HepG2 (cell line): ENCODE results near the gene BEST2. TPM values are rescaled to one million over a fixed set of nuclear protein-coding genes. Genes with fewer than 3 reads are reported as not detected.

Experiments
- EP300 ChIP-seq, 3 experiments: sonication (generic) in 1 of 3; formaldehyde crosslinking in 1 of 3; IDR thresholded peaks; 2 replicates each; pipeline versions ENCODE4 v1.5.1 to v1.6.1; 2011 to 2020; ENCODE audit warnings: low read depth in 2 of 3, low read length in 2 of 3, borderline replicate concordance in 1 of 3, improper control_type of control experiment in 1 of 3, mild to moderate bottlenecking in 1 of 3, missing genetic modification reagents in 1 of 3, moderate library complexity in 1 of 3
- FOXM1 ChIP-seq: sonication (generic); formaldehyde crosslinking; IDR thresholded peaks from 2 replicates; pipeline ENCODE4 v1.5.0; 2020; ENCODE audit warnings: missing genetic modification reagents
- HMG20A ChIP-seq: IDR thresholded peaks from 2 replicates; pipeline ENCODE4 v1.6.1; 2016; ENCODE audit warnings: borderline replicate concordance
- HMGA1 ChIP-seq: sonication (generic); formaldehyde crosslinking; conservative IDR thresholded peaks from 2 replicates; pipeline ENCODE4 v1.4.0; 2020; ENCODE audit warnings: missing genetic modification reagents
- KDM3A ChIP-seq: IDR thresholded peaks from 2 replicates; pipeline ENCODE4 v1.6.1; 2018; ENCODE audit warnings: low read depth, missing compliant biosample characterization
- MBNL3 ChIP-seq: fragments of 250-450 bp; sonication (Bioruptor Pico); conservative IDR thresholded peaks from 2 replicates; pipeline ENCODE4 v1.8.0; 2022; ENCODE audit warnings: mild to moderate bottlenecking, inconsistent platforms
- NR2F6 ChIP-seq, 2 experiments: IDR thresholded peaks; 2 replicates each; pipeline ENCODE4 v1.6.1; 2016; ENCODE audit warnings: antibody characterized with exemption in 1 of 2, mild to moderate bottlenecking in 1 of 2
- POLR2G ChIP-seq: fragments of 200-400 bp; formaldehyde crosslinking; IDR thresholded peaks from 2 replicates; pipeline ENCODE4 v1.6.1; 2018; ENCODE audit warnings: mild to moderate bottlenecking, low read depth, low read length, moderate library complexity
- SALL1 ChIP-seq: sonication (generic); formaldehyde crosslinking; IDR thresholded peaks from 2 replicates; pipeline ENCODE4 v1.8.0; 2022; ENCODE audit warnings: mild to moderate bottlenecking, missing genetic modification reagents
- SMAD3 ChIP-seq: sonication (generic); formaldehyde crosslinking; IDR thresholded peaks from 2 replicates; pipeline ENCODE4 v1.4.0; 2020; ENCODE audit warnings: missing genetic modification reagents
- SRY ChIP-seq: sonication (generic); formaldehyde crosslinking; IDR thresholded peaks from 2 replicates; pipeline ENCODE4 v1.8.0; 2022; ENCODE audit warnings: mild to moderate bottlenecking, missing genetic modification reagents
- ZBTB42 ChIP-seq: sonication (generic); formaldehyde crosslinking; IDR thresholded peaks from 2 replicates; pipeline ENCODE4 v1.5.0; 2020; ENCODE audit warnings: mild to moderate bottlenecking, missing genetic modification reagents
- ZFAT ChIP-seq: sonication (generic); formaldehyde crosslinking; conservative IDR thresholded peaks from 2 replicates; pipeline ENCODE4 v1.8.1; 2023; ENCODE audit warnings: missing genetic modification reagents, inconsistent platforms
- ZNF136 ChIP-seq: sonication (generic); formaldehyde crosslinking; IDR thresholded peaks from 2 replicates; pipeline ENCODE4 v1.8.1; 2022; ENCODE audit warnings: low read depth, mild to moderate bottlenecking, moderate library complexity, missing genetic modification reagents
- ZNF207 ChIP-seq: fragments of 450-650 bp; IDR thresholded peaks from 2 replicates; pipeline ENCODE4 v1.6.1; 2016; ENCODE audit warnings: antibody characterized with exemption, borderline replicate concordance
- ZNF292 ChIP-seq: sonication (generic); formaldehyde crosslinking; IDR thresholded peaks from 2 replicates; pipeline ENCODE4 v1.8.1; 2022; ENCODE audit warnings: mild to moderate bottlenecking, low read depth, missing genetic modification reagents, borderline replicate concordance
- ZNF317 ChIP-seq: sonication (generic); formaldehyde crosslinking; IDR thresholded peaks from 2 replicates; pipeline ENCODE4 v1.5.0; 2020; ENCODE audit warnings: mild to moderate bottlenecking, missing genetic modification reagents
- ZNF564 ChIP-seq: sonication (generic); formaldehyde crosslinking; IDR thresholded peaks from 2 replicates; pipeline ENCODE4 v1.8.1; 2023; ENCODE audit warnings: mild to moderate bottlenecking, missing genetic modification reagents
- ZNF891 ChIP-seq: sonication (generic); formaldehyde crosslinking; IDR thresholded peaks from 2 replicates; pipeline ENCODE4 v1.5.0; 2020; ENCODE audit warnings: mild to moderate bottlenecking, missing genetic modification reagents
- polyA plus RNA-seq, 8 experiments: library from polyadenylated mRNA; depleted of rRNA in 3 of 8; stranded (reverse) in 7 of 8; unstranded in 1 of 8; fragments of >200 nt; fragmentation: Illumina TruSeq in 4 of 8; extraction: Trizol in 4 of 8; gene quantifications; 2 replicates each; pipeline versions ENCODE4 v1.2.1 to v1.2.3, GENCODE V29; 2011 to 2016; ENCODE audit warnings: low read depth in 4 of 8, missing spikeins in 1 of 8, mixed read lengths in 1 of 8; ENCODE audit not compliant: insufficient read depth in 1 of 8
- total RNA-seq, 5 experiments: library from RNA; depleted of rRNA; stranded (reverse); fragments of >200 nt; fragmentation: Illumina TruSeq; extraction: Trizol; gene quantifications; 2 replicates each; pipeline ENCODE4 v1.2.3, GENCODE V29; 2016; ENCODE audit warnings: low read depth in 1 of 5
- TF ChIP-seq, protein P1 (sequence below): IDR thresholded peaks from 2 replicates; pipeline ENCODE4 v1.6.1; 2012; ENCODE audit warnings: low read length, improper control_type of control experiment
- TF ChIP-seq, protein P2 (sequence below), 2 experiments: sonication (generic) in 1 of 2; formaldehyde crosslinking in 1 of 2; IDR thresholded peaks; 2 replicates each; pipeline versions ENCODE4 v1.4.0 to v1.6.1; 2018 to 2020; ENCODE audit warnings: missing genetic modification reagents in 2 of 2, borderline replicate concordance in 1 of 2, low read depth in 1 of 2, mild to moderate bottlenecking in 1 of 2, missing biosample characterization in 1 of 2
- TF ChIP-seq, protein P3 (sequence below): sonication (generic); formaldehyde crosslinking; IDR thresholded peaks from 2 replicates; pipeline ENCODE4 v1.5.0; 2020; ENCODE audit warnings: missing genetic modification reagents
- TF ChIP-seq, protein P4 (sequence below): sonication (generic); formaldehyde crosslinking; IDR thresholded peaks from 2 replicates; pipeline ENCODE4 v1.4.0; 2020; ENCODE audit warnings: mild to moderate bottlenecking, missing genetic modification reagents

The BEST2 gene
- total and polyA plus RNA-seq, 2 of the 13 experiments (the other 11 are each of a cell fraction or from before 2014, with no cell fraction given) = not detected

DNA sequence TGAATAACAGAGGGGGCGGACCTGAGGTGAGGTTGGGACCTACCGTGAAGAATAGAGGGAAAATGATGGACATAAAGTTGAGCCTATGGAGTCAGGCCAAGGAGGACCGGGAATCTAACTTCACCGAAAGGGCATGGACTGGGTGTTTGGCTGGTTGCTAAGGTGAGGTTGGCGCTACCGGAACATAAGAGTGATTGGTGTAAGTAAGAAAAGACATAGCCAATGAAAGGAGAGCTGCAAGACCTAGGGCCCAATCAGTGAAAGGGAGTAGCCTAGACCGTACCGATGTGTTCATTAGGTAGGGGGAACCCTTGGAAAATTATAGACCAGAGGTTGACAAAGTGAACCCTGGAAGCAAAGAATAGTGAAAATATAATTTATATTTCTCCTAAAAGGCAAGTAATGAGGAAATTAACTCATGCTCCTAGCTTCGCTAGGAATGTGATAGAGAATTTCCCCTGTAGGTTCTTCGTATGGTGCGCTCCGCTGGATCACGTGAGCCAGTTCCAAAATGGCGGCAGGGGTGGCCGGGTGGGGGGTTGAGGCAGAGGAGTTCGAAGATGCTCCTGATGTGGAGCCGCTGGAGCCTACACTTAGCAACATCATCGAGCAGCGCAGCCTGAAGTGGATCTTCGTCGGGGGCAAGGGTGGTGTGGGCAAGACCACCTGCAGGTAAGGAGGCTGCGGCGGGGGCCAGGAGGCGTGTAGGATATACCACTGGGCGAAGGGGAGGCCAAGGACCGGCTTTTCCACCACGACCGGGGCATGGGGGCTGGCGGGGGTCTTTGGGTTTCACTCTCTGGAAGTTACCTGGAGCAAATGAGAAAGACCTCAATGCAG lies 14.4 kb upstream of the BEST2 start, which contains the start of gene GET3 (continued):
- TF ChIP-seq, protein P1, sequence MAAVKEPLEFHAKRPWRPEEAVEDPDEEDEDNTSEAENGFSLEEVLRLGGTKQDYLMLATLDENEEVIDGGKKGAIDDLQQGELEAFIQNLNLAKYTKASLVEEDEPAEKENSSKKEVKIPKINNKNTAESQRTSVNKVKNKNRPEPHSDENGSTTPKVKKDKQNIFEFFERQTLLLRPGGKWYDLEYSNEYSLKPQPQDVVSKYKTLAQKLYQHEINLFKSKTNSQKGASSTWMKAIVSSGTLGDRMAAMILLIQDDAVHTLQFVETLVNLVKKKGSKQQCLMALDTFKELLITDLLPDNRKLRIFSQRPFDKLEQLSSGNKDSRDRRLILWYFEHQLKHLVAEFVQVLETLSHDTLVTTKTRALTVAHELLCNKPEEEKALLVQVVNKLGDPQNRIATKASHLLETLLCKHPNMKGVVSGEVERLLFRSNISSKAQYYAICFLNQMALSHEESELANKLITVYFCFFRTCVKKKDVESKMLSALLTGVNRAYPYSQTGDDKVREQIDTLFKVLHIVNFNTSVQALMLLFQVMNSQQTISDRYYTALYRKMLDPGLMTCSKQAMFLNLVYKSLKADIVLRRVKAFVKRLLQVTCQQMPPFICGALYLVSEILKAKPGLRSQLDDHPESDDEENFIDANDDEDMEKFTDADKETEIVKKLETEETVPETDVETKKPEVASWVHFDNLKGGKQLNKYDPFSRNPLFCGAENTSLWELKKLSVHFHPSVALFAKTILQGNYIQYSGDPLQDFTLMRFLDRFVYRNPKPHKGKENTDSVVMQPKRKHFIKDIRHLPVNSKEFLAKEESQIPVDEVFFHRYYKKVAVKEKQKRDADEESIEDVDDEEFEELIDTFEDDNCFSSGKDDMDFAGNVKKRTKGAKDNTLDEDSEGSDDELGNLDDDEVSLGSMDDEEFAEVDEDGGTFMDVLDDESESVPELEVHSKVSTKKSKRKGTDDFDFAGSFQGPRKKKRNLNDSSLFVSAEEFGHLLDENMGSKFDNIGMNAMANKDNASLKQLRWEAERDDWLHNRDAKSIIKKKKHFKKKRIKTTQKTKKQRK = no peak; the same call in none of the 2 replicates
- no peak for TF ChIP-seq SMAD3 (CRISPR knock-in tag)
- TF ChIP-seq KDM3A (CRISPR knock-in tag) = no peak
- peak; percentile 4; the same call in 1 of the 2 replicates for TF ChIP-seq NR2F6 (IDR thresholded peaks at IDR 0.05)
- no peak; the same call in 1 of the 2 replicates for TF ChIP-seq NR2F6 (CRISPR knock-in tag; IDR thresholded peaks at IDR 0.05)
- TF ChIP-seq ZNF292 = no peak
- no peak for TF ChIP-seq FOXM1 (CRISPR knock-in tag)
- no peak for TF ChIP-seq ZNF207
- no peak for TF ChIP-seq ZNF564
- TF ChIP-seq HMG20A (CRISPR knock-in tag) = no peak
- TF ChIP-seq POLR2G = peak; percentile 78
- peak; percentile 49; the same call in 1 of the 2 replicates for TF ChIP-seq SALL1 (CRISPR knock-in tag)
- no peak for TF ChIP-seq ZNF891 (CRISPR knock-in tag)
- TF ChIP-seq ZNF136 = no peak
- no peak for TF ChIP-seq ZNF317 (CRISPR knock-in tag)
- no peak for TF ChIP-seq HMGA1 (CRISPR knock-in tag)
- no peak for TF ChIP-seq MBNL3
- TF ChIP-seq, protein P2, sequence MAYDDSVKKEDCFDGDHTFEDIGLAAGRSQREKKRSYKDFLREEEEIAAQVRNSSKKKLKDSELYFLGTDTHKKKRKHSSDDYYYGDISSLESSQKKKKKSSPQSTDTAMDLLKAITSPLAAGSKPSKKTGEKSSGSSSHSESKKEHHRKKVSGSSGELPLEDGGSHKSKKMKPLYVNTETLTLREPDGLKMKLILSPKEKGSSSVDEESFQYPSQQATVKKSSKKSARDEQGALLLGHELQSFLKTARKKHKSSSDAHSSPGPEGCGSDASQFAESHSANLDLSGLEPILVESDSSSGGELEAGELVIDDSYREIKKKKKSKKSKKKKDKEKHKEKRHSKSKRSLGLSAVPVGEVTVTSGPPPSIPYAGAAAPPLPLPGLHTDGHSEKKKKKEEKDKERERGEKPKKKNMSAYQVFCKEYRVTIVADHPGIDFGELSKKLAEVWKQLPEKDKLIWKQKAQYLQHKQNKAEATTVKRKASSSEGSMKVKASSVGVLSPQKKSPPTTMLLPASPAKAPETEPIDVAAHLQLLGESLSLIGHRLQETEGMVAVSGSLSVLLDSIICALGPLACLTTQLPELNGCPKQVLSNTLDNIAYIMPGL (CRISPR knock-in tag; IDR thresholded peaks at IDR 0.05; ENCODE audit: borderline replicate concordance in 1 of 2, low read depth in 1 of 2) = peak in 1 of 2 experiments; percentile 61; a peak in 1 of 4 replicates
- TF ChIP-seq, protein P3, sequence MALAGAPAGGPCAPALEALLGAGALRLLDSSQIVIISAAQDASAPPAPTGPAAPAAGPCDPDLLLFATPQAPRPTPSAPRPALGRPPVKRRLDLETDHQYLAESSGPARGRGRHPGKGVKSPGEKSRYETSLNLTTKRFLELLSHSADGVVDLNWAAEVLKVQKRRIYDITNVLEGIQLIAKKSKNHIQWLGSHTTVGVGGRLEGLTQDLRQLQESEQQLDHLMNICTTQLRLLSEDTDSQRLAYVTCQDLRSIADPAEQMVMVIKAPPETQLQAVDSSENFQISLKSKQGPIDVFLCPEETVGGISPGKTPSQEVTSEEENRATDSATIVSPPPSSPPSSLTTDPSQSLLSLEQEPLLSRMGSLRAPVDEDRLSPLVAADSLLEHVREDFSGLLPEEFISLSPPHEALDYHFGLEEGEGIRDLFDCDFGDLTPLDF (CRISPR knock-in tag) = 0 out of 2 replicates have a peak, but pooled peaks have one; percentile 46
- TF ChIP-seq ZFAT (CRISPR knock-in tag) = no peak
- TF ChIP-seq, protein P4, sequence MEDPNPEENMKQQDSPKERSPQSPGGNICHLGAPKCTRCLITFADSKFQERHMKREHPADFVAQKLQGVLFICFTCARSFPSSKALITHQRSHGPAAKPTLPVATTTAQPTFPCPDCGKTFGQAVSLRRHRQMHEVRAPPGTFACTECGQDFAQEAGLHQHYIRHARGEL (CRISPR knock-in tag) = no peak
- no peak for TF ChIP-seq SRY (CRISPR knock-in tag)
- TF ChIP-seq EP300 (IDR thresholded peaks at IDR 0.05; ENCODE audit: low read depth in 2 of 2, low read length in 2 of 2) = no peak; a peak in 1 of 4 replicates
- no peak for TF ChIP-seq EP300 (CRISPR knock-in tag; IDR thresholded peaks at IDR 0.05; ENCODE audit: borderline replicate concordance)
- no peak for TF ChIP-seq ZBTB42 (CRISPR knock-in tag)
